Measurements from ENCODE around the gene CAPRIN1.

- TF ChIP-seq CTCF (conservative IDR thresholded peaks at IDR 0.05; ENCODE audit: low read depth, low read length) (no peak), EZH2phosphoT487 (IDR thresholded peaks at IDR 0.05; ENCODE audit: borderline replicate concordance, low read length) (no peak), EZH2 (IDR thresholded peaks at IDR 0.05; ENCODE audit: low read length, unreplicated experiment) (no peak)
These were observed 96.0 kb downstream of the CAPRIN1 start for GRCh38 chr11:34147581-34147980.
